Effector CD8-positive, alpha-beta T cell (primary cell): ENCODE measurements around the gene TMEM260.

ENCODE experiments used
- DNase-seq: peaks from one replicate; lab custom pipeline; 2025; lab: John Stamatoyannopoulos, UW
- total RNA-seq, 4 experiments: gene quantifications; one replicate each; lab custom pipeline; 2026; lab: John Stamatoyannopoulos, UW

TMEM260 gene
- total RNA-seq, result 22.1 to 39.1 (median 28.9) reads per million in 4 experiments

DNA sequence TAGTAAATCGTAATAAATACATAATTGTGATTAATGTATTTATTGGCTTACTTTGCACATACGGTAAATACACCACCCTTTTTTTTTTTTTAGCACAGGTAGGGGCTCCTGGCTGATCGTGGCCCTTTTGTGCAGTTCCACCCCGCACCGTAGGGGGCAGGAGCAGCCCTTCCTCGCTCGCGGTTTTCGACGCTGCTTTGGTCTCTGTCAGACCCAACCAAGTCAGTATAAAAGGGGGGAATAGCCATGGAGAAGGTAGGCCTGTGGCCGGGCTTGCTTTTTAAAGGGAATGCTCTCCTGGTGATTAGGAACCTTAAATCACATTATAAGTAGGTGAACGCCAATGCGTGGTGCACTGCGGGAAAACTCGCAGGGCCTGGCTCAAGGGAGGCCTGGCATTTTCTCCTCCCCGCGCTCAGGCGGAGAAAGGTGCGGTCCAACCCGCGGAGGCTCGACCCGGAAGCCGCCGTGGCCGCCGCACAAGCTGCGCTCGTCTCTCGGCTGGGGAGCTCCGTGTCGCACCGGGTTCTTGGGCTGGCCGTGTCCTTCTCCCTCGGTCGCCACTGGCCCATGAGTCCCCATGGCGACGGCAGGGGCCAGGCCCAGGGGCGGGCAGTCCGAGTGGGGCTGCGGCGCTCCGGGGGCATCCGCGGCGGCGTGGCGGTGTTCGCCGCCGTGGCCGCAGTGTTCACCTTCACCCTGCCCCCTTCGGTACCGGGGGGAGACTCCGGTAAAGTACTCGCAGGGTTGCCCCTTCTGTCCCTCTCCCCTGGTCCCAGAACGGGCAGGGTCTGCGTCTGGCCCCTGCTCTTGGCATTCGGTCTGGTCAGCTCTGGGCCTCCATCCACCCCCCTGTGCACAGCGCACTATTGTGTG is at the start of gene TMEM260:
Gene TMEM260, plus strand, starts transcription at position 454 of the 876 bp plus-strand sequence. Its CDS starts 117 bp downstream, at position 571.
- peak; percentile 83 for DNase-seq

DNA sequence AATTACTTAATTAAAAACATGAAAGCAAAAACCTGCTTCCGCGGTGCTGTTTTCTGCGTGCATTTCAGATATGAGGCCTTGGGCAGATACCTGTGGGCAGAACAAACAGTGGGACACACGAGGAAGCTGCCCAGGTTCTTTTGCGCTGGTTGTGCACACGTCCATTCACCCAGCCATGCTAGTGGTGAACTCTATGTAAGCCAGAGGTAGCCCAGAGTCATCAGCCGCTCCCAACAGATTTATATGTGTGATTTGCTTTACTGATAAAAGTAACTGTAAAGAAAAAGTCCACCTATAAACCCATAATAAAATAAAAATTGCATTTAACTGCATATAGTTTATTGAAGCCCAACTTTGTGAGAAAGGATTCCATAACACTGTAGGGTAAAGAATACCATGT is 47.1 kb upstream of the TMEM260 start:
- no peak for DNase-seq

DNA sequence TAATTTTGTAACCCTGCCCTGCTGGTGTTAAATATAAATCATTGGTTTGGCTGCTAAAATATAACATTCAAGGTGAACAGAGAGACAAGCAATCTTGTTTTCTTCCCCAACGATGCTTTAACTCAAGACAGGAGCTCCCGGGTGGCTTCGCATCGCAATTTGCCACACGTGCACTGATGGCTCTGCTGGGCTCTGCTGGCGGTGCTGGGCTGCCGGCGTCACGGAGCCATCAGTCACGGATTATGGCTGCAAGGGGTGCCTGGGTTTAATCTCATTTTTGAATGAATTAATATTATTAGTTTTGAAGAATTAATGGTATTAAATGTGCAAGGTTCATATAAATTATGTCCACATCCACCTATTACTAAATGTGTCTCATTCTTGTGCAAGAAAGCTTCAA is 44.9 kb upstream of the TMEM260 start:
- no peak for DNase-seq

DNA sequence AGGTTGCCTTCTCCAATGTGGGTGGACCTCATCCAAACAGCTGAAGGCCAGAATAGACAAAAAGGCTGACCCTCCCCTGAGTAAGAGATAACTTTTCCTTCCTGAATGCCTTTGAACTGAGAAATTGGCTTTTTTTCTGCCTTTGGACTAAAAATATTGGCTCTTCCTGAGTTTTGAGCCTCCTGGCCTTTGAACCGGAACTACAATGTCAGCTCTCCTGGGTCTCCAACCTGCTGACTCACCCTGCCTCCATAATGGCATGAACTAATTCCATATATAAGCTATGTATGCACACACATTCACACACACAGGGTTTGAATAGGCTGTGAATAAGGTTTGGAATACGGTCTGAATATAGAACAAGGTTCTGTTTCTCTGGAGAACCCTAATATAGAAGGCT is 39.7 kb upstream of the TMEM260 start:
- DNase-seq, result no peak

DNA sequence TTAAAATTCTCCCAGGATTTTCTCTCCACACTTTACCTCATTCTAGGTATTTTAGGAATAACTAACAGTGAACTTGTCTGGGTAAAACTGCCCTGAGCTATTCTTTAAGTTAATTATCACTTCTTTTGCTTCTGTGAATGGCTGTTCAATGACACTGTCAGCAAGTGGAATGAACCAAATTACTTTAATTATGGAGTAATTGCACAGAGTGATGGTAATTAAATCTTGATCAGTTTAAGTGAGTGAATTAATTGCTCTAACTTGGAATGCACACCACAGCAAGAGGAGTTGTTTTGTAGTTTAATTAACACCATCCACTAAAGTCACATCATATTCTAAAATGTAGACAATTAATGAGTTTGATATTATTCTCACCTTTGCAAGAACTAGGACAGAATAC is 36.2 kb upstream of the TMEM260 start:
- no peak for DNase-seq

DNA sequence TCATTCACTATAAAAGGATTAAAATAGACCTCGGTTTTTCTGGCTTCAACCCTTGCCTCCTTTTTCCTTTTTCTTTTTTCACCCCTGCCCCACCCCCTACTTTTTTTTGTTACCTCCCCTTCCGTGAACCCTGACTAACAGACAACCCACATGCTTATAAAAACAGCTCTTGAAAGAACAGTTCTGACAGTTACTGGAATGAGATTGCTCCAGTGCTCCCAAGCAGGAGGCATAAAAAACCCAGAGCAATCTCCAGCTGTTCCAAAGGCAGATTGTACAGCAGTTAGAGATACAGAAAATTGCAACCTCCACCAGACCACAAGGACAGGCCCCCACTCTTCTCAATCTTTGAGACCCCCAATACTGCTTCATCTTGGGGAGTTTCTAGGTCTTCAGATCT is 29.9 kb upstream of the TMEM260 start:
- no peak for DNase-seq

DNA sequence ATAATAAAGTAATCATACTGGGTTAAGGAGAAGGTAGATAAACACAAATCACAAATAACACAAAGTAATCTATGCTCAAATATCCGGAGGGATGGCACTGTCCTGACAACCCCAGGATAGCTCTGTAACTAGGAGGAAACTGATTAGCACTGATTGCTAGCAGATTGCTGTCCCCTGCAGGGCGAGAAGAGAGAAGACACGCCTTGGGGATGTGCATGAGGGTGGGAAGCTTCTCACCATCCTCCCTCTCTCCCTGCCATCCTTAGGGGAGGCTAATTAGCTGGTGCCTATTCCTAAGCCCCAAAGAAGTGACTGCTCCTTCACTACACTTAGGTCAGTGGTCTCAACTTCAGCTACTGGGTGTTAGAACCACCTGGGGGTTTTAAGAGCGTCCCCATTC is 27.0 kb upstream of the TMEM260 start:
- no peak for DNase-seq

DNA sequence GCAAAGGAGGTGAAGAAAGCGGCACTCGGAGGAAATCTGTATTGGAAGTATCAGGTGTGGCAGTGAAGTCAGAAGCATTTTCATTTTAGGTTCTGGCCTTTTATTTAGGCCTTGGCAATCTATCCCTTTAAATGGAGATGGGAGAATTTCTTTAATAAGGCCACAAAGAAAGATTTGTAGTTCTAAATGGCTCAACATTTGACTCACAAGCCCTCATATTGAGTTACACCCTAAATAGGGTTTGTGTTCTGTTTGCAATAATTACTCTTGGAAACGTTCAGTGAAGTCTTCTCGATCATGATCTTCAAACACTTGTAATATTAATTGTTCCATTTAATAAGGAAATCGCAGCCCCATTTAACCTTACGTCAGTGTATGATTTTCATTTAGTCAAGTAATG is 25.3 kb upstream of the TMEM260 start:
- no peak for DNase-seq

DNA sequence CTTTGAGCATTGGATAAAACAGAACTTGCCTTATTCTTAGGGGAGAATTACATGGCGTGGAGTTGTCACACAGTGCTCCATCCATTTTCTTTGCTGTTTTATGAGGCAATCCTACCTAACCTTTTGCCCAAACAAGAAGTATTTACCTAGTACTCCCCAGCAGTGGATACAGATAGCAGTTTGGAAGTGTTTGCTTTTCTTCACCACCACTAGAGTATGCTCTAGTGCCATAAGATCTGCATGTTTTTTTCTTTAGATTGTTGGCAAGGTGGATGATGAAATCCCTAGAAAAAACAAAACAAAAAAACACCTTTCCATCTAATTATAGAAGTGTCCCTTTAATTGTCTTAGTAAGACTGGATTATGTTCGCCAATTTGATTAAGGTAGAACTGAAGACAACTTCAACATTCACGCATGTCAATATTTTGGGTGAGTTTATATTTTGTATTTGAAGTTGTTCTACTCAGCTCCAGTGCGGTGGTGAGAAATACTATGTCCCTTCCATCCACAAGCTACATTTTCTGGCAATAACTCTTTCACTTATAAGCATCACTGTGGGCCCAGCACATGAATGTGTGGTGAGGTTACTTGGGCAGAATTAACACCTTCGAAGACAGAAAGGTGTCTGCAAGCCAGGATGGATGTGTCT is 23.6 kb upstream of the TMEM260 start:
- DNase-seq, result no peak

DNA sequence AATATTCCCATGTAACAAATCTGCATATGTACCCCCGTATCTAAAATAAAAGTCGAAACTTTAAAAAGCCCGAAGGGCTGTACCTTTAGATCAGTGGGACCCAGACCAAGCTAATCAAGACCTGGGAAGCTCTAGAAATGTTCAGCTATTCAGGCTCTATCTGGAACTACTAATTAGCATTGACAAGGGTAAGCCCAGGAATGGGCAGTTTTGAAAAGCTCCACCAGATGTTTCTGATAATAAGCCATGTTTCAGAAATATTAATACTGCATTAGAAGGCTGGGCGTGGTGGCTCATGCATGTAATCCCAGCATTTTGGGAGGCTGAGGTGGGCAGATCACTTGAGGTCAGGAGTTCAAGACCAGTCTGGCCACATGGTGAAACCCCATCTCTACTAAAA is 20.4 kb upstream of the TMEM260 start:
- no peak for DNase-seq

DNA sequence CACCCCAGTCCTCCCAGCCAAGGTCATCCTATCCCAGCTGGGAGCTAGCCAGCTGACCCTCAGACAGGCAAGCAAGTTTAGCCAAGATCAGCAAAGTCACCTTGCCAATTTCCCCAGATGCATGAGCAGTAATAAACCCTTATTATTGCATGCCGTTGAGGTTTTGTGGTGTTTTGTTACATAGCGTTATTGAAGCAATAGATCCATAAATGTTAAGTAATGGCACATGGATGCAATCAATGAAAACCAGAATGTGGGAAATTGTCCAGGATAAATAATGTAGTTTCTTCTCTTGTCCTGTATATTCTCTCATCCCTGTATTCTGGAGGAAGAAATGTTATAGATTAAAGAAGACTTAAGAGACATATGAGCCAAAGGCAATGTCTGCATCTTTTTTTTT is 18.0 kb upstream of the TMEM260 start:
- DNase-seq, result no peak

DNA sequence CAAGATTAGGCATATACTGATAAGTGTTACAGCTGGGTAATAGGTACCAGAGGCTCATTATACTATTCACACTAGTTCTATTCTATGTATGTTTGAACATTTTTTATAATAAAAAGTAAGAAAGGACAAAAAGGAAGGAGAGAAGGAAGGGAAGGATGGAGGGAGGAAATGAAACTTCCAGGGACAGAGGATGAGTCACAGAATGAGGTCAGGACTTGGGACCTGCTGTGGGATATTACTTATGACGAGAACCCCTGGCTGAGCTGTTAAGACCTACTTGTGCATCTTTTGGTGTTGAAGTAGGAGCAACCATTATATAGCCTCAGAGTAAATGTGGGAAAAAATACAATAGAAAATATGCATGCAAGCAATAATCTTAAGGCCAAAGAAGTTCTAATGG is 16.7 kb upstream of the TMEM260 start:
- no peak for DNase-seq

DNA sequence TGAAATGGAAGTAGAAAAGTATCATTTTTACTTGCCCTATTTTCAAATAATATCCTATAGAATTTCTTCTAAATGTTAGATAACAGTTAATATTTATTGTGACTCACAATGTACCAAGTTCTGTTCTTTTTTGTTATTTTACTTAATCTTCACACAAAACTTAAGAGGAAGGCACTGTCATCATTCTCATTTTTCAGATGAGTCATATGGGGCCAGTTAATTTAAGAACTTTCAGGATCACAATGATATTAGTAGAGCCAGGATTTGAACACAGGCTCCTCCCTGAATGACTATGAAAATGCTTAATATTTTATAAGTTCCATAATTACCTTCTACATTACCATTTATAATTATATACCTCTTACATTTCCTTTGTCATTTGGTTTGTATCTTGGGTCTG is 10.4 kb upstream of the TMEM260 start:
- DNase-seq, result no peak

DNA sequence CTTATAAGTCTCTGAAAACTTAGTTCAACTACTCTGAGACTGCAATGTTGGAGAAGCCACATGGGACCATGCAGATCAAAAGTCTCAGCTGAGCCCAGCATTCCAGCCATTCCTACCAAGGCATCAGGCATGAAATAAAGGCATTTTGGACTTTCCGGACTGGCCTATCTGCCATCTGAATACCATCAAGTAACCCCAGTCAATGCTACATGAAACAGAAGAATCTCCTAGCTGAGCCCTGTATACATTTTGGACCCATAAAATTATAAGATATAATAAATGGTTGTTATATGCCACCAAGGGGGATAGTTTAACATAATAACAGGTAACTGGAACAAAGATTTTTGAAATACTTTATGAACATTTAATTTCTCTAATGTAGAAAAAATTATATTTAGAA is 9.3 kb upstream of the TMEM260 start:
- no peak for DNase-seq

DNA sequence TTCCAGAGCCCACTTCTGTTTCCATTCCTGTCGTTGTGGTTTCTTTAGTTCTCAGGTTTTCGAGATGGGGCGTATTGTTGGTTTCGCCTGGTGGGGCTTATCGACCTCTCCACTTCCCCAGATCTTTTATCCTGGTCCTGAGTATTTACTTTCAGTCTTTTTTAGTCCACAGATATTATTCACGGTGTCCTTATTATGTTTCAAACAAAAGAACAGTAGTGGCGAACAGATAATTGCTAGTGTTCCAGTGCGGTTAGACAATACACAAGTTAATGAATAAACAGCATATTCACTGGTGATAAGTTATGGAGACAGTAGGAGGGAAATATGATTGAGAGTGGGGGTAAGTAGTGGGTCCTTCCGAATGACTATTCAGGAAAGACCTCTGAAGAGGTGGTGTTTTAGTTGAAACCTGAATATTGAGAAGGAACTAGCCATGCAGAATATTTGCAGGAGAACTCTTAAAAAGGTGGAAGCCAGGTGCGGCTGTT is 668 bp downstream of the TMEM260 start:
- no peak for DNase-seq

DNA sequence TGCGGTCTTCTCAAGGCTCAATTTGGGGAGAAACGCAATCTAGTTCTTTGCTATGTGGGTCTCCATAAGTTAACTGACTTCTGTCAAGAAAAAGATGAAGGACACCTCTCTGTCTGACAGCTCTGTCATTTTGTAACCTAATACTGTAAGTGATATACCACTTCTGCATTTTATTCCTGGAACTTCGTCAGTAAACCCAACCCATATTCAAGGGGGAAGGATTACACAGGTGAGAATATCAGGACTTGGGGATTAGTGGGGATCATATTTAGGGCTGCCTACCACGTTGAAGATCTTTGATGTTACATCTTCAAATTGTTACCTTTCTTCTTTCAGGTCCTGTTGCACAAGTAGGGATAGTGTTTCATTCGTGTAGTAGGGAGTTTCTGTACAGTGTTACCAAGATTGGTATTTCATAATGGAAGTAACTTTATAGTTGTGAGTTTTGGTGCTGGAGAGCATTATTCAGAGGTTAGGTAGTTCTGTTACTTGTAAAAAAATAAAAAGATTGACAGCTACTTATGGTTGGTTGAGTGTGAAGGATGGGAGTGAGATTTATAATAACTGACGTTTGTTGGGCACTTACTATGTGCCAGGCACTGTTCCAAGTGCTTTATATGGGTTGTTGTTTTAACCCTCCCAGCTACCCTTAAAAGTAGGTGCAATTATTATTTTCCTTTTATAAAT is 1.6 kb downstream of the TMEM260 start:
- no peak for DNase-seq

DNA sequence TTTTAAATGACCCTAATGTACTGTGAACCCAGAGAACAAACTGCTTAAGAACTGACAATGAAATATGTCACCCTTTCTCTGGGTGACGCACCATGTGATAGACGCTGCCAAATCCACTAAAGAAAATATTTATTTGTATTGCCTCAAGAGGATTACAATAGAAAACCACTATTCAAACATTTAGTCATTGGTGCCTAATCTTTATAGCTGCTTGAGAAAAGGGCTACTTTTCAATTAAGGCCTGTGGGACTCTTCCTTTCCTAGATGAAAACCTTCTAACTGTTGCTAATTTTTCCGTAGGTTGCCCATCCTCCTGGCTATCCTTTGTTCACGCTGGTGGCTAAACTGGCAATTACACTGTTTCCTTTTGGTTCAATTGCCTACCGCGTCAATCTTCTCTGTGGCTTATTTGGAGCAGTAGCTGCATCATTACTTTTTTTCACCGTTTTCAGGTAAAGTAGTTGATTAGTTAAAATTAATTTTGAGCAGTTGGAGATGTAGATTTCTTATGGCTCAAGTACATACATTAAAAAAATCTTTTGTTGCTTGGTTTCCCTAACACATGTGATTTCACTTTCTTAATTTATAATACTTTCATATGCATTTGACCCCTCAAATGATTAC is 6.0 kb downstream of the TMEM260 start:
- DNase-seq, result no peak

DNA sequence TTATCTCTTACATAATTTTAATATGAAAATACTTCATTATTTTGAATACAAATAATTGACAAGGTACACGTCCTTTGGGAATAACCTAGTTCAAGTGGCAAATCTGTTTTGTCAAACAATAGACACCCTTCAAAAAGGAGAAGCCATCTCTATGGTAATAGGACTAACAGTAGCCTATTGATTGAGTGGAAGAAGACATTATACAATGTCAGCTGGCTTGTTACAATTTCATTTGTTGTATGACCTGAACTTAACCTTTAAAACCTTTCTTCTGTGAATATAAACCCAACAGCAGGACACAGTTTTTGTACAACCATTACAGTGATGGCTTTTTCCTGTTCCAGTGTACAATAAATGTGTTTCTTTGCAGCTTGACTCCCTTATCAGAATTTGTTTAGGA is 8.1 kb downstream of the TMEM260 start:
- no peak for DNase-seq

DNA sequence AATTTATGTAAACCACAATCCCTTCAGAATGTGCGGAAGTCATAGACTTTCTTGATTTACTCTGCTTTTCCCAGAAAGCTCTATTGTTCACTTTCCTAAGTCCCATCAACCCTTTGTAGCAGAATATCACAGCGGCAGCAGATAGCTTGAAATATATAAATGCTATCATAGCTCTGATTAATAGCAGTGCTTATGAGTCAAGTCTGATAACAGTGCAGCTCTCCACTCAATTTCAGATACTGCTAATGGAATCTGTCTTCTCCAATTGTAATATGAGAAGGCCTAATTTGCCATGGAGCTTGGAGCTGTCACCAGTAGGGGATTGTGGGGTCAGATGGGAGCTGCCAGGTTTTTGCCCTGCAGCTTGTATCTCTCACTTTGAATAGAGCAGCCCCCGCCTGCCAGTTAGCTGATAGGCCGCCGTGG is 10.9 kb downstream of the TMEM260 start:
- DNase-seq, result no peak

DNA sequence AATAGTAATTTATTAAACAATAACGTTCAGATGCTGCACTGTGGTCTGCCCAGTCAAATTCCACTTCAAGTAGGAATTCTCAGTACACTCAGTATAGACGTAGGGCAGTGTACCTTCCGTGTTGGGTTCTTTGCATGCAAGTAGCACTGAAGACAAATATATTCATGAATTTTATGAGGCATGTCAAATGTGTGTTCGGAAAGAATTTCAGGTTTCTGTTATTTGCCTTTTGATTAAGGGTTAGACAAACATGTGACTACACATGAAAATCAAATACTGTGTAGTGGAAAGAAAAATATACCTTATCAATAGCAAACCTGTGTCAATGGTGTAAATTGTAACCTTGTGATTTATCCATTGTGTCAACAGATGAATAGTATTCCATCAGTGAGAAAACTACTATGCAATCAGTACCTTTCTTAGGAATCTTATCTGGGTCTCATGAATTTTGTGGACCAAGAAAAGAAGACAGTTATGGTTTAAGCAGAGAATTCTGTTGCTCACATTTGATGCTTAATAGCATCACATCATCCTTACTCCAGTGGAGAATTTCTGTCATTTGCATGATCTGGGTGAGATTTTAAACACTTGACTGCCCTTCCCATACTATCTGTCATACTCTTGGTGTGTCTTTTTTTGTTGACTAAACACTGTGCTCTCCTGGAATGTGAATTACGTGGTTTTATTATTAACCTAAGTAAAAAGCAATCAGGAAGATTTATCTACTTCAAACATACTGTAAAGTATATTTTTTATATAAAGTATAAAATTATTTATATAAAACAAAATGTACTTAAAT is 13.3 kb downstream of the TMEM260 start:
- no peak for DNase-seq

DNA sequence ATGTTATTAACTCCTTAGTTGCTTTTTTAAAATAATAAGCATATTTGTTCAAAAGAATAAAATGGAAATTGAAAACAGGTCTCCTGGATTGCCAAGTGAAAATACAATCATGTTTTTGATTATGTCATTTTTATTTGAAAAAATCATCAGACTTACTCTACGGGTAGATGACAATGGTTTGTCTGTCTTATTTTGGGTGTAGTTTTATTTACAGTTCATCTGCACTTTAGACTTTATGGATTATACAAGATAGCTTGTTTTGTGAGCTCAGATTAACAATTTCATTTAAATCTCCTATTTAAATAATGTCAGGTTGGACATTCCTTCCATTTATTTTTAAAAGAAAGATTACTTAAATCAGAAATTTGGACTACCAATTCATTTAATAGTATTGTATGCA is 14.8 kb downstream of the TMEM260 start:
- no peak for DNase-seq
